HepG2 (cell line): ENCODE measurements around the gene B3GALT6. TPM values are rescaled to one million over a fixed set of nuclear protein-coding genes. Genes with fewer than 3 reads are reported as not detected.

ENCODE experiments used
- HDAC6 ChIP-seq: fragments of 200-600 bp; sonication (generic); IDR thresholded peaks from 2 replicates; pipeline ENCODE4 v1.7.0; 2017; ENCODE audit warnings: mild to moderate bottlenecking, antibody characterized with exemption, low read length, low read depth
- PRMT3 ChIP-seq: sonication (generic); formaldehyde crosslinking; IDR thresholded peaks from 2 replicates; pipeline ENCODE4 v1.8.1; 2022; ENCODE audit warnings: low read depth, mild to moderate bottlenecking, moderate library complexity, missing genetic modification reagents, borderline replicate concordance
- STAT6 ChIP-seq: sonication (generic); formaldehyde crosslinking; IDR thresholded peaks from 2 replicates; pipeline ENCODE4 v1.4.0; 2020; ENCODE audit warnings: missing genetic modification reagents, mild to moderate bottlenecking, borderline replicate concordance
- ZBTB46 ChIP-seq: sonication (generic); formaldehyde crosslinking; IDR thresholded peaks from 2 replicates; pipeline ENCODE4 v1.4.0; 2020; ENCODE audit warnings: mild to moderate bottlenecking, missing genetic modification reagents, borderline replicate concordance
- ZFP91 ChIP-seq: sonication (generic); formaldehyde crosslinking; IDR thresholded peaks from 2 replicates; pipeline ENCODE4 v1.9.0; 2022; ENCODE audit warnings: missing genetic modification reagents, mild to moderate bottlenecking, borderline replicate concordance
- ZMAT3 ChIP-seq: sonication (generic); formaldehyde crosslinking; conservative IDR thresholded peaks from 2 replicates; pipeline ENCODE4 v1.7.0; 2021; ENCODE audit warnings: missing genetic modification reagents
- ZNF501 ChIP-seq: sonication (generic); formaldehyde crosslinking; IDR thresholded peaks from 2 replicates; pipeline ENCODE4 v1.5.1; 2020; ENCODE audit warnings: mild to moderate bottlenecking, moderate library complexity, missing genetic modification reagents
- ZNF883 ChIP-seq: sonication (generic); formaldehyde crosslinking; IDR thresholded peaks from 2 replicates; pipeline ENCODE4 v1.5.1; 2020; ENCODE audit warnings: mild to moderate bottlenecking, missing genetic modification reagents; ENCODE audit errors: not compliant biosample characterization
- polyA plus RNA-seq, 8 experiments: library from polyadenylated mRNA; depleted of rRNA in 3 of 8; stranded (reverse) in 7 of 8; unstranded in 1 of 8; fragments of >200 nt; fragmentation: Illumina TruSeq in 4 of 8; extraction: Trizol in 4 of 8; gene quantifications; 2 replicates each; pipeline versions ENCODE4 v1.2.1 to v1.2.3, GENCODE V29; 2011 to 2016; ENCODE audit warnings: low read depth in 4 of 8, missing spikeins in 1 of 8, mixed read lengths in 1 of 8; ENCODE audit not compliant: insufficient read depth in 1 of 8
- total RNA-seq, 5 experiments: library from RNA; depleted of rRNA; stranded (reverse); fragments of >200 nt; fragmentation: Illumina TruSeq; extraction: Trizol; gene quantifications; 2 replicates each; pipeline ENCODE4 v1.2.3, GENCODE V29; 2016; ENCODE audit warnings: low read depth in 1 of 5

The B3GALT6 gene
- total and polyA plus RNA-seq, 2 of the 13 experiments (the other 11 are each of a cell fraction or from before 2014, with no cell fraction given), result 3.9 to 14.2 TPM

GRCh38 chr1:1234180-1234808 lies 2.3 kb downstream of the B3GALT6 start (continued):
- TF ChIP-seq PRMT3 (no peak), HDAC6 (no peak), ZMAT3 (CRISPR knock-in tag) (no peak), STAT6 (CRISPR knock-in tag) (no peak), ZNF883 (no peak), ZNF501 (0 out of 2 replicates have a peak, but pooled peaks have one; percentile 7), ZFP91 (0 out of 2 replicates have a peak, but pooled peaks have one; percentile 4), ZBTB46 (no peak)
